Measurements from ENCODE around the gene HCN3.

Gene HCN3

GRCh38 chr1:155268630-155269029 lies 8.6 kb upstream of the HCN3 start:
- no peaks in the 10 kb centered on the region for H3K9me3 ChIP-seq (ENCODE audit: severe bottlenecking)
- H3K36me3 ChIP-seq (ENCODE audit: low read depth) = peaks cover 85% of the 10 kb centered on the region
- no peak for ATAC-seq (ENCODE audit: low read depth)
- no peak for TF ChIP-seq CTCF (IDR thresholded peaks at IDR 0.05; ENCODE audit: poor library complexity, severe bottlenecking)
- H3K4me3 ChIP-seq (ENCODE audit: severe bottlenecking) = no peak overlapping the region
- no peaks in the 10 kb centered on the region for H3K27me3 ChIP-seq (ENCODE audit: insufficient read depth, poor library complexity, severe bottlenecking)
- peaks cover 3% of the 10 kb centered on the region for H3K4me1 ChIP-seq (ENCODE audit: insufficient read depth, poor library complexity, severe bottlenecking)
- H3K27ac ChIP-seq (ENCODE audit: poor library complexity, severe bottlenecking) = no peak overlapping the region
- DNase-seq (ENCODE audit: low spot score) = no peak

- DNase-seq (ENCODE audit: low spot score) (no peak), ATAC-seq (ENCODE audit: low read depth) (no peak)
- Histone ChIP-seq H3K27ac (ENCODE audit: poor library complexity, severe bottlenecking) (no peak overlapping the region), H3K27me3 (ENCODE audit: insufficient read depth, poor library complexity, severe bottlenecking) (no peaks in the 10 kb centered on the region), H3K9me3 (ENCODE audit: severe bottlenecking) (no peaks in the 10 kb centered on the region), H3K4me1 (ENCODE audit: insufficient read depth, poor library complexity, severe bottlenecking) (peaks cover 3% of the 10 kb centered on the region), H3K36me3 (ENCODE audit: low read depth) (peaks cover 78% of the 10 kb centered on the region), H3K4me3 (ENCODE audit: severe bottlenecking) (no peak overlapping the region)
- no peak for TF ChIP-seq CTCF (IDR thresholded peaks at IDR 0.05; ENCODE audit: poor library complexity, severe bottlenecking)
Measured at GRCh38 chr1:155269381-155269780, 7.9 kb upstream of the HCN3 start.

GRCh38 chr1:155272466-155273342 lies 4.6 kb upstream of the HCN3 start:
- H3K36me3 ChIP-seq (ENCODE audit: low read depth) = peaks cover 45% of the 10 kb centered on the region
- H3K9me3 ChIP-seq (ENCODE audit: severe bottlenecking) = no peaks in the 10 kb centered on the region
- peaks cover 3% of the 10 kb centered on the region for H3K4me1 ChIP-seq (ENCODE audit: insufficient read depth, poor library complexity, severe bottlenecking)
- H3K4me3 ChIP-seq (ENCODE audit: severe bottlenecking) = peak overlapping the region; percentile 62
- peak overlapping the region; percentile 85 for H3K27ac ChIP-seq (ENCODE audit: poor library complexity, severe bottlenecking)
- H3K27me3 ChIP-seq (ENCODE audit: insufficient read depth, poor library complexity, severe bottlenecking) = no peaks in the 10 kb centered on the region
- no peak for TF ChIP-seq CTCF (IDR thresholded peaks at IDR 0.05; ENCODE audit: poor library complexity, severe bottlenecking)
- ATAC-seq (ENCODE audit: low read depth) = peak; percentile 24
- no peak for DNase-seq (ENCODE audit: low spot score)

- H3K36me3 ChIP-seq (ENCODE audit: low read depth) = peaks cover 36% of the 10 kb centered on the region
- ATAC-seq (ENCODE audit: low read depth) (peak; percentile 86), DNase-seq (ENCODE audit: low spot score) (peak; percentile 95)
- TF ChIP-seq CTCF (IDR thresholded peaks at IDR 0.05; ENCODE audit: poor library complexity, severe bottlenecking) = no peak
- no peaks in the 10 kb centered on the region for H3K27me3 ChIP-seq (ENCODE audit: insufficient read depth, poor library complexity, severe bottlenecking)
- H3K27ac ChIP-seq (ENCODE audit: poor library complexity, severe bottlenecking) = peak within 1 kb of the TSS; percentile 85
- H3K4me1 ChIP-seq (ENCODE audit: insufficient read depth, poor library complexity, severe bottlenecking) = peaks cover 3% of the 10 kb centered on the region
- H3K9me3 ChIP-seq (ENCODE audit: severe bottlenecking) = no peaks in the 10 kb centered on the region
- H3K4me3 ChIP-seq (ENCODE audit: severe bottlenecking) = peak within 1 kb of the TSS; percentile 62
Measured at GRCh38 chr1:155273343-155274245, 3.7 kb upstream of the HCN3 start, which contains the start of gene CLK2. CLK2 (minus strand) TSS chr1:155273504; CDS start chr1:155270977, 2,527 bp downstream.

Data from RWPE2 (cell line).